Duodenal mucosa (tissue), 2 donors: ENCODE measurements around the gene SEH1L.

Experiments
- H3K27ac ChIP-seq: one replicate; pipeline ENCODE4 v1.7.0; 2013; ENCODE audit warnings: low read depth, low read length
- H3K27me3 ChIP-seq, 2 donors: one replicate each; pipeline ENCODE4 v1.7.0; 2013; ENCODE audit warnings: low read length in 2 of 2, control low read depth in 1 of 2; ENCODE audit not compliant: insufficient read depth in 2 of 2, control insufficient read depth in 1 of 2
- H3K36me3 ChIP-seq, 2 donors: one replicate each; pipeline ENCODE4 v1.7.0; 2013; ENCODE audit warnings: low read length in 2 of 2, control low read depth in 1 of 2; ENCODE audit not compliant: insufficient read depth in 2 of 2, control insufficient read depth in 1 of 2
- H3K4me1 ChIP-seq, 2 donors: one replicate each; pipeline ENCODE4 v1.7.0; 2013; ENCODE audit warnings: low read length in 2 of 2, control low read depth in 1 of 2; ENCODE audit not compliant: insufficient read depth in 2 of 2, control insufficient read depth in 1 of 2
- H3K4me3 ChIP-seq, 2 donors: one replicate each; pipeline ENCODE4 v1.7.0; 2013; ENCODE audit warnings: low read length in 2 of 2, low read depth in 1 of 2
- H3K9ac ChIP-seq, 2 donors: one replicate each; pipeline ENCODE4 v1.7.0; 2013; ENCODE audit warnings: low read length in 2 of 2, low read depth in 1 of 2
- H3K9me3 ChIP-seq, 2 donors: one replicate each; pipeline ENCODE4 v1.7.0; 2013; ENCODE audit warnings: low read length in 2 of 2, control low read depth in 1 of 2; ENCODE audit not compliant: control insufficient read depth in 1 of 2

Gene SEH1L

DNA sequence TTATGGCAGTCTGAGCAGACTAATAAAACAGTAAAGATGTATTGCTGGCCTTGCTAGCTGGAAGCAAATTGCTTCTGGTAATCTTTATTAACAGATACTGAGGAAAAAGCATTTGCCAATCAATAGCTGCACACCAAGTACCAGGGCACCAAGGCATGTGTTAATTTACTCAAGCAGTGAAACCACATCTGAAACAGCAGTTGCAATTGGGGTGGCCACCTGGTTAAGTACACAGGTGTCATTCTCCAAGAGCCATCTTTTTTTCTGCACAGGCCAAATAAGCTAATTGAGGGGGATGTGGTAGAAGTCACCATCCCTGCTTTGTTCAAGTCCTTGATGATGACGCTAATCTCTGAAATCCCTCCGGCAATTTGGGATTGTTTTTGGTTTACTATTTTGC is 8.6 kb upstream of the SEH1L start:
- no peaks in the 10 kb centered on the region for H3K9me3 ChIP-seq
- H3K27ac ChIP-seq, result no peak overlapping the region
- H3K27me3 ChIP-seq, result no peaks in the 10 kb centered on the region
- H3K36me3 ChIP-seq, result no peaks in the 10 kb centered on the region
- H3K9ac ChIP-seq, result no peak overlapping the region
- no peak overlapping the region for H3K4me3 ChIP-seq
- peaks cover 0 to 4% of the 10 kb centered on the region in 2 donors for H3K4me1 ChIP-seq

DNA sequence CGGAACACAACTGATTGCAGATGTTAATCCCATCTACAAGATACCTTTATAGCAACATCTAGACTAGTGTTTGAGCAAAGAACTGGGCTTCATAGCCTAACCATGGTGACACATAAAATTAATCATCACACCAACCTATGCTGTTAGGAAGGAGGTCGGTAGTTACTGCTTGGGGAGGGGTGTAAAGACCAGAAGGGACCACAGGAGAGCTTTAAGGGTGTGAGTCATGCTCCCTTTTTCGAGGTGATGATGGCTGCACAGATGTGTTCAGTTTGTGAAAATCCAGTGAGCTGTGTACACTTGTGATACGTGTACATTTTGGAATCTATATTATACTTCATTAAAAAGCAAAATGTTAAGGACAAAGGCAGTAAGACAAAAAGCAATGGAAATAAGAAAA is 4.6 kb upstream of the SEH1L start:
- H3K9ac ChIP-seq, result no peak overlapping the region
- no peak overlapping the region for H3K27ac ChIP-seq
- H3K27me3 ChIP-seq, result no peaks in the 10 kb centered on the region

DNA sequence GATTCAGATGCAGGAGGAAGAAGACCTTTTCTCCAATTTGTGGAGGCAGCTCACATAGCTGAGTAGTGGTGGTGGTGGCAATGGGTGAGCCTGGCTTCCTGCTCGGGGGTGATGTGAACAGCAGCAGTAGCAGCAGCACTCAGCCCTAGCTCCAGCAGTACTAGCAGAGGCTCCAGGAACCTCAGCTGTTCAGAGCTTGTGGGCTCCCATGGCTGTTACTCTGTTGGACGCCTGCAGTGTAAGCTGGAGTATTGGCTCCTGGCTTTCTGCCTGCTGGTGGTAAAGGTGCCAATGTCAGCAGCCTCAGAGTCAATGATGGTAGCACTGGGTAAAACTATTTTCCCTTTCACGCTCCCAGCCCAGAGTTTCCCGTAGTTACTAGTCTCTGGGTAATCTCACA is 3.1 kb upstream of the SEH1L start:
- Histone ChIP-seq H3K4me3 (no peak overlapping the region), H3K4me1 (peaks cover 5 to 11% of the 10 kb centered on the region in 2 donors), H3K9ac (no peak overlapping the region), H3K27ac (no peak overlapping the region), H3K9me3 (no peaks in the 10 kb centered on the region), H3K27me3 (no peaks in the 10 kb centered on the region), H3K36me3 (no peaks in the 10 kb centered on the region)

More for the DNA sequence above, 4.6 kb upstream of the SEH1L start:
- no peaks in the 10 kb centered on the region for H3K9me3 ChIP-seq
- H3K4me1 ChIP-seq, result peaks cover 5 to 11% of the 10 kb centered on the region in 2 donors
- no peaks in the 10 kb centered on the region for H3K36me3 ChIP-seq
- H3K4me3 ChIP-seq, result no peak overlapping the region

DNA sequence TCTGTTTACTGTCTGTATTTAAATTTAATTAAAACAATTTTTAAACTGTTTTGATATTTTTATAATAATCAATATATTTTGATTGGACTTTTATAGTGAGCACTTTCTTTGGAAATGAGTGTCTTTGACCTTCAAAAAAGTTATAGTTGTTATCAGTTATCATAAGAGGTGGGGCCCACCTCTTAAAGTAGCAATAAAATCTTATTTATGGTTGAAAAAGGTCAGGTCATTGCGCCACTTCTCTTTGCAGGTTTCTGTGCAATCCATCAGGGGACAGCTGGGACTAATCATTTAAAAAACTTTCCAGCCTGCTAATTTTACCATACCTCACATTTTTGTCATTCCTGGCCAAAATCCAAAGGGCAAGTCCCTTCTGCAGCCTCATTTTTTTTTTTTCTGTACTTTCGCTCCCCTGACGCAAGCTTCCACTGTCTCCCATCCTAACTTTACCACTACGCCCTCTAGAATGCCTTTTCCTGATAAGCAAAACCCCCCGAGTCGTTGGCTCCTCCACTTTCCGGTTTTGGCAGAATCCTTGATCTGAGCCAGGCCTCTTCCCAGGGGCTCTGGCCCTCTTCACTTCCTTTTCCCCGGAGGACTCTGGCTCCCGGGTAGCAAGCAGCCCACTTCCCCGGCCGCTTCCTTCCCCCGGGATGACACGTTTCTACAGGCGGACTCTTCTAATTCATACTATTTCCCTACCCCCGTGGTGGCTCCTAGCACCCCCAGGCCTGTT is 1.1 kb upstream of the SEH1L start:
- peak overlapping the region; percentile 98 to 99 for H3K9ac ChIP-seq
- no peaks in the 10 kb centered on the region for H3K27me3 ChIP-seq
- H3K4me3 ChIP-seq, result peak overlapping the region; percentile 86 to 99
- no peaks in the 10 kb centered on the region for H3K36me3 ChIP-seq
- H3K4me1 ChIP-seq, result peaks cover 5 to 11% of the 10 kb centered on the region in 2 donors
- H3K9me3 ChIP-seq, result no peaks in the 10 kb centered on the region
- H3K27ac ChIP-seq, result peak overlapping the region; percentile 97

DNA sequence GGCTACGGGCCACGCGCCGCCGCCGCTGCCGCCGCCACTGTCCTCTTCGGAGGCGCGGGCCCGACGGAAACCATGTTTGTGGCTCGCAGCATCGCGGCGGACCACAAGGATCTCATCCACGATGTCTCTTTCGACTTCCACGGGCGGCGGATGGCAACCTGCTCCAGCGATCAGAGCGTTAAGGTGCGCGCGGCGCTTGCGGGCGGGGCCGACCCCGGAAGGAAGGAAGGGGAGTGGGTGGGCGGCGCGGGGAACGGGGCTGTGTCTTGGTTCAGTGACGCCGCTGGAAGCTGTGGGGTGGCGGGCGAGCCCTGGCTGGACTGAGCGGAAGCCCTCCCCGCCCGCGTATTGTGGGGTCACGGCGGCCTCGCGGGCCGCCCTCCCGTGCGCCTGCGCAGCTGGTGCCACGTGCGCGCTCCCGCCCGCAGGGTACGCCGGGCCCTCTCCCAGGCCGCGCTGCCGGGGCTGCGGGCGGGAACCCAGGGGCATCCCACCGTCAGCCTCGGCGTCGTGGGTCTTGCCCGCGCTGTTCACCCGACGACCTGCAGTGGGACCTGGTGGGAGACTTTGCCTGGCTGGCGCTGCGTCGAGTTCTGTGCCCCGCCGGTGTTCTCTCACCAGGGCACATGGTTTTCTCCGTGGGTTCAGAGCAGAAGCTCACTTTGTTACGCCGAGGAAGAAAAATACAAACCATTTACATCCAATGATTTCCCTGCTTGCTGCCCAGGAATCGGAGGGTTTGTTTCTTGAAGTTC is 416 bp downstream of the SEH1L start:
- Histone ChIP-seq H3K36me3 (peaks cover 0 to 4% of the 10 kb centered on the region in 2 donors), H3K9ac (peak overlapping the region; percentile 75 to 77), H3K4me3 (peak overlapping the region; percentile 77 to 86), H3K27me3 (no peaks in the 10 kb centered on the region), H3K4me1 (peaks cover 5 to 11% of the 10 kb centered on the region in 2 donors), H3K9me3 (no peaks in the 10 kb centered on the region), H3K27ac (peak overlapping the region; percentile 99)

DNA sequence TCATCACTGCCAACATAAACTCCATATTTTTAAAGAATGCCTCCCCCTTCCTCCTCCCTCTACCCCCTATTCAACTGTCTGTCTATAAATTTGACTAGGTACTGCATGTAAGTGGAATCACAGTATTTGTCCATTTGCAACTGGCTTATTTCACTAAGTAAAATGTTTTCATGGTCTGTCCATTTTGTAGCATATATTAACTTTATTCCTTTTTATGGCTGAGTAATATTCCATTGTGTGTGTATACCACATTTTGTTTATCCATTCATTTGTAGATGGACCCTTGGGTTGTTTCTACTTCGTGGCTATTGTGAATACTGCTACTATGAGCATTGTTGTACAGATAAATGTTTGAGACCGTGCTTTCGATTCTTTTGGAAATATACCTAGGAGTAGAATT is 10.7 kb downstream of the SEH1L start:
- Histone ChIP-seq H3K4me3 (no peak overlapping the region), H3K4me1 (peaks cover 6 to 9% of the 10 kb centered on the region in 2 donors), H3K9me3 (no peaks in the 10 kb centered on the region), H3K36me3 (peaks cover 4 to 27% of the 10 kb centered on the region in 2 donors), H3K9ac (no peak overlapping the region), H3K27me3 (no peaks in the 10 kb centered on the region), H3K27ac (no peak overlapping the region)

DNA sequence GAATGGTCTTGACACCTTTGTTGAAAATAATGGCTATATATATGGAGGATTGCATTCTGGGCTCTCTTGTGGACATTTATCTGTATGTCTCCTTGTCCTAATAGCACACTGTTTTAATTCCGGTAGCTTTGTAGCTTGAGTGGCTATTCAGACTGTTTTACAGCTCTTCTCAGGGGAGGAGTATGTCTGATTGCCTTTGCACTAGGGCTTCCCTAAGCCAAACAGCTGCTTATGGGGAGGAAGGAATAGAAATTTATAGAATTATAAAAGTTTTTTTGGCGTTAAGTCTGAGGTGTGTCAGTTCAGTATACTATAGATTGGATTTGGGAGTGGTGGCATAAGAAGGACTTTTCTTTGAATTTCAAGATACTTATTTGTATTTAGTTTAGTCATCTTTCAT is 12.6 kb downstream of the SEH1L start:
- H3K27ac ChIP-seq, result no peak overlapping the region

DNA sequence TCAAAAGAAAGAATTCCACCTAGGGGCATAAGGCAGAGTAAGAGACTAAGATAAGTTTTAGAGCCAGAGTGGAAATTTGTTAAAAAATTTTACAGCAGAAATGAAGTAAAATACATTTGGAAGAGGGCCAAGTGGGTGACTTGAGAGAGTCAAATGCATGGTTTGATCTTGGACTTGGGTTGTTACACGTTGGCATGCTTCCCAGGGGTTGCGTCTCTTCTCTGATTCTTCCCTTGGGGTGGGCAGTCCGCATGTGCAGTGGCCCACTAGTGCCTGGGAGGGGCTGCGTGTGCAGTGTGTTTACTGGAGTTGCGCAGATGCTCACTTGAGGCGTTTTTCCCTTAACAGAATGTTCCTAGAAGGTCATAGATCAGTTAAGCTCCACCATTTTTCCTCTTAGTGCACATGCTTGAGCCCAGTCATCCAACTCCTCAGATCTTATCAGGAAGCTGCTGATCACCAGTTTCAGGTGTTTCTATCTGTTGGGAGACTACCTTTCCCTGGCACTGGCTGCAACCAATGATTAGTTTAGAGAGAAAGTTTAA is 13.1 kb downstream of the SEH1L start:
- Histone ChIP-seq H3K9me3 (no peaks in the 10 kb centered on the region), H3K36me3 (peaks cover 4 to 41% of the 10 kb centered on the region in 2 donors), H3K4me3 (no peak overlapping the region), H3K27me3 (no peaks in the 10 kb centered on the region), H3K4me1 (peaks cover 6 to 9% of the 10 kb centered on the region in 2 donors), H3K27ac (no peak overlapping the region), H3K9ac (no peak overlapping the region)

More for the DNA sequence above, 12.6 kb downstream of the SEH1L start:
- H3K4me3 ChIP-seq, result no peak overlapping the region
- H3K9ac ChIP-seq, result no peak overlapping the region
- peaks cover 6 to 9% of the 10 kb centered on the region in 2 donors for H3K4me1 ChIP-seq
- peaks cover 4 to 40% of the 10 kb centered on the region in 2 donors for H3K36me3 ChIP-seq
- H3K27me3 ChIP-seq, result no peaks in the 10 kb centered on the region
- H3K9me3 ChIP-seq, result no peaks in the 10 kb centered on the region

DNA sequence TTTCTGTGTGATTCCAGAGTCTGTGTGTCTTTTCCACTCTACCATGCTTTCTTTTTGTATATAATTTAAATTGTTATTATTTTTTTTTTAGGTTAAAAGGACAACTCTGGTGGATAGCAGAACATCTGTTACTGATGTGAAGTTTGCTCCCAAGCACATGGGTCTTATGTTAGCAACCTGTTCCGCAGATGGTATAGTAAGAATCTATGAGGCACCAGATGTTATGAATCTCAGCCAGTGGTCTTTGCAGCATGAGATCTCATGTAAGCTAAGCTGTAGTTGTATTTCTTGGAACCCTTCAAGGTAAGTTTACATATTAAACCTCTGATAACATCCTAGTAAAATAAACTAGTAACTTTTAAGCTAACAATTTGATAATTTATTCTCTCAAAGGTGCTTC is 15.3 kb downstream of the SEH1L start:
- peaks cover 1 to 46% of the 10 kb centered on the region in 2 donors for H3K36me3 ChIP-seq
- no peaks in the 10 kb centered on the region for H3K9me3 ChIP-seq

DNA sequence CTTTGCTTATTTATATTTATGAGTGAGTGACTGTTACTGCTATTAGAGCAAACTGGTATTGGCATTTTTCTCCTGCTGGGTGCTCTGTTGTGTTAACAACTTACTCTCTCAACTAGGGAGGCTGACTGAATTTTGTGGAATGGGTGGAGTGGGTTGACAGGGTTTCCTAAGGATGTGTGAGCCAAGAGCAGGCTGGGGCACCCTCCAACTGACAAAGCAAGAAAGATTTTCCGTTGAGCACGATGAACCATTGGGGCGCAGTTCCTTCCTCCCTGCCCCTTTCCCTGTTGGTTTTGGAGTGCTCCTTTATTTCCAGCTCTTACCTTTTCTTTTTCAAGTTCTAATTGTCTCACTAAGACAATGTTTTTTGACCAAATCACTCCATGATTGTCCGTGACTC is 20.3 kb downstream of the SEH1L start:
- no peak overlapping the region for H3K9ac ChIP-seq
- no peak overlapping the region for H3K27ac ChIP-seq
- no peaks in the 10 kb centered on the region for H3K4me1 ChIP-seq
- peaks cover 11 to 55% of the 10 kb centered on the region in 2 donors for H3K36me3 ChIP-seq
- no peaks in the 10 kb centered on the region for H3K9me3 ChIP-seq
- H3K27me3 ChIP-seq, result no peaks in the 10 kb centered on the region
- no peak overlapping the region for H3K4me3 ChIP-seq

More for the DNA sequence above, 15.3 kb downstream of the SEH1L start:
- Histone ChIP-seq H3K4me3 (no peak overlapping the region), H3K4me1 (peaks cover 6 to 9% of the 10 kb centered on the region in 2 donors), H3K27me3 (no peaks in the 10 kb centered on the region), H3K9ac (no peak overlapping the region), H3K27ac (no peak overlapping the region)
